Measurements from ENCODE around the gene PLAU. TPM values are rescaled to one million over a fixed set of nuclear protein-coding genes. Genes with fewer than 3 reads are reported as not detected.

The PLAU gene
- total and polyA plus RNA-seq, 2 of the 13 experiments (the other 11 are each of a cell fraction or from before 2014, with no cell fraction given), result 0.45 to 11.2 TPM

- TF ChIP-seq, protein P1, sequence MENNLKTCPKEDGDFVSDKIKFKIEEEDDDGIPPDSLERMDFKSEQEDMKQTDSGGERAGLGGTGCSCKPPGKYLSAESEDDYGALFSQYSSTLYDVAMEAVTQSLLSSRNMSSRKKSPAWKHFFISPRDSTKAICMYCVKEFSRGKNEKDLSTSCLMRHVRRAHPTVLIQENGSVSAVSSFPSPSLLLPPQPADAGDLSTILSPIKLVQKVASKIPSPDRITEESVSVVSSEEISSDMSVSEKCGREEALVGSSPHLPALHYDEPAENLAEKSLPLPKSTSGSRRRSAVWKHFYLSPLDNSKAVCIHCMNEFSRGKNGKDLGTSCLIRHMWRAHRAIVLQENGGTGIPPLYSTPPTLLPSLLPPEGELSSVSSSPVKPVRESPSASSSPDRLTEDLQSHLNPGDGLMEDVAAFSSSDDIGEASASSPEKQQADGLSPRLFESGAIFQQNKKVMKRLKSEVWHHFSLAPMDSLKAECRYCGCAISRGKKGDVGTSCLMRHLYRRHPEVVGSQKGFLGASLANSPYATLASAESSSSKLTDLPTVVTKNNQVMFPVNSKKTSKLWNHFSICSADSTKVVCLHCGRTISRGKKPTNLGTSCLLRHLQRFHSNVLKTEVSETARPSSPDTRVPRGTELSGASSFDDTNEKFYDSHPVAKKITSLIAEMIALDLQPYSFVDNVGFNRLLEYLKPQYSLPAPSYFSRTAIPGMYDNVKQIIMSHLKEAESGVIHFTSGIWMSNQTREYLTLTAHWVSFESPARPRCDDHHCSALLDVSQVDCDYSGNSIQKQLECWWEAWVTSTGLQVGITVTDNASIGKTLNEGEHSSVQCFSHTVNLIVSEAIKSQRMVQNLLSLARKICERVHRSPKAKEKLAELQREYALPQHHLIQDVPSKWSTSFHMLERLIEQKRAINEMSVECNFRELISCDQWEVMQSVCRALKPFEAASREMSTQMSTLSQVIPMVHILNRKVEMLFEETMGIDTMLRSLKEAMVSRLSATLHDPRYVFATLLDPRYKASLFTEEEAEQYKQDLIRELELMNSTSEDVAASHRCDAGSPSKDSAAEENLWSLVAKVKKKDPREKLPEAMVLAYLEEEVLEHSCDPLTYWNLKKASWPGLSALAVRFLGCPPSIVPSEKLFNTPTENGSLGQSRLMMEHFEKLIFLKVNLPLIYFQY (CRISPR knock-in tag; IDR thresholded peaks at IDR 0.05; ENCODE audit: borderline replicate concordance), result 0 out of 2 replicates have a peak, but pooled peaks have one; percentile 48
- no peak for TF ChIP-seq ZNF546 (CRISPR knock-in tag; conservative IDR thresholded peaks at IDR 0.05)
- TF ChIP-seq, protein P2, sequence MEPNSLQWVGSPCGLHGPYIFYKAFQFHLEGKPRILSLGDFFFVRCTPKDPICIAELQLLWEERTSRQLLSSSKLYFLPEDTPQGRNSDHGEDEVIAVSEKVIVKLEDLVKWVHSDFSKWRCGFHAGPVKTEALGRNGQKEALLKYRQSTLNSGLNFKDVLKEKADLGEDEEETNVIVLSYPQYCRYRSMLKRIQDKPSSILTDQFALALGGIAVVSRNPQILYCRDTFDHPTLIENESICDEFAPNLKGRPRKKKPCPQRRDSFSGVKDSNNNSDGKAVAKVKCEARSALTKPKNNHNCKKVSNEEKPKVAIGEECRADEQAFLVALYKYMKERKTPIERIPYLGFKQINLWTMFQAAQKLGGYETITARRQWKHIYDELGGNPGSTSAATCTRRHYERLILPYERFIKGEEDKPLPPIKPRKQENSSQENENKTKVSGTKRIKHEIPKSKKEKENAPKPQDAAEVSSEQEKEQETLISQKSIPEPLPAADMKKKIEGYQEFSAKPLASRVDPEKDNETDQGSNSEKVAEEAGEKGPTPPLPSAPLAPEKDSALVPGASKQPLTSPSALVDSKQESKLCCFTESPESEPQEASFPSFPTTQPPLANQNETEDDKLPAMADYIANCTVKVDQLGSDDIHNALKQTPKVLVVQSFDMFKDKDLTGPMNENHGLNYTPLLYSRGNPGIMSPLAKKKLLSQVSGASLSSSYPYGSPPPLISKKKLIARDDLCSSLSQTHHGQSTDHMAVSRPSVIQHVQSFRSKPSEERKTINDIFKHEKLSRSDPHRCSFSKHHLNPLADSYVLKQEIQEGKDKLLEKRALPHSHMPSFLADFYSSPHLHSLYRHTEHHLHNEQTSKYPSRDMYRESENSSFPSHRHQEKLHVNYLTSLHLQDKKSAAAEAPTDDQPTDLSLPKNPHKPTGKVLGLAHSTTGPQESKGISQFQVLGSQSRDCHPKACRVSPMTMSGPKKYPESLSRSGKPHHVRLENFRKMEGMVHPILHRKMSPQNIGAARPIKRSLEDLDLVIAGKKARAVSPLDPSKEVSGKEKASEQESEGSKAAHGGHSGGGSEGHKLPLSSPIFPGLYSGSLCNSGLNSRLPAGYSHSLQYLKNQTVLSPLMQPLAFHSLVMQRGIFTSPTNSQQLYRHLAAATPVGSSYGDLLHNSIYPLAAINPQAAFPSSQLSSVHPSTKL (CRISPR knock-in tag; IDR thresholded peaks at IDR 0.05), result no peak
- no peak for TF ChIP-seq SNAI1 (CRISPR knock-in tag; IDR thresholded peaks at IDR 0.05; ENCODE audit: borderline replicate concordance)
- no peak for TF ChIP-seq NR2F6 (IDR thresholded peaks at IDR 0.05)
- peak; percentile 6; the same call in 1 of the 2 replicates for TF ChIP-seq NR2F6 (CRISPR knock-in tag; IDR thresholded peaks at IDR 0.05)
- no peak for TF ChIP-seq ZNF274 (CRISPR knock-in tag; IDR thresholded peaks at IDR 0.05)
- TF ChIP-seq ZNF772 (CRISPR knock-in tag; IDR thresholded peaks at IDR 0.05), result no peak
- TF ChIP-seq KDM2A (CRISPR knock-in tag; IDR thresholded peaks at IDR 0.05; ENCODE audit: borderline replicate concordance, low read depth), result peak; percentile 42; the same call in 1 of the 2 replicates
- TF ChIP-seq MED13 (CRISPR knock-in tag; IDR thresholded peaks at IDR 0.05), result no peak
- peak; percentile 55; the same call in 1 of the 2 replicates for TF ChIP-seq RXRB (CRISPR knock-in tag; IDR thresholded peaks at IDR 0.05; ENCODE audit: borderline replicate concordance)
- peak; percentile 93 for TF ChIP-seq RAD21 (CRISPR knock-in tag; IDR thresholded peaks at IDR 0.05)
- TF ChIP-seq, protein P3, sequence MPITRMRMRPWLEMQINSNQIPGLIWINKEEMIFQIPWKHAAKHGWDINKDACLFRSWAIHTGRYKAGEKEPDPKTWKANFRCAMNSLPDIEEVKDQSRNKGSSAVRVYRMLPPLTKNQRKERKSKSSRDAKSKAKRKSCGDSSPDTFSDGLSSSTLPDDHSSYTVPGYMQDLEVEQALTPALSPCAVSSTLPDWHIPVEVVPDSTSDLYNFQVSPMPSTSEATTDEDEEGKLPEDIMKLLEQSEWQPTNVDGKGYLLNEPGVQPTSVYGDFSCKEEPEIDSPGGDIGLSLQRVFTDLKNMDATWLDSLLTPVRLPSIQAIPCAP (CRISPR knock-in tag; IDR thresholded peaks at IDR 0.05; ENCODE audit: low read depth), result no peak
- no peak for TF ChIP-seq SAP130 (CRISPR knock-in tag; IDR thresholded peaks at IDR 0.05; ENCODE audit: low read depth)
- TF ChIP-seq ZNF34 (CRISPR knock-in tag; IDR thresholded peaks at IDR 0.05; ENCODE audit: borderline replicate concordance), result no peak
- TF ChIP-seq ZNF558 (CRISPR knock-in tag; IDR thresholded peaks at IDR 0.05; ENCODE audit: borderline replicate concordance), result no peak
- no peak for TF ChIP-seq MTERF4 (CRISPR knock-in tag; IDR thresholded peaks at IDR 0.05)
- TF ChIP-seq TSC22D2 (CRISPR knock-in tag; IDR thresholded peaks at IDR 0.05; ENCODE audit: borderline replicate concordance), result 0 out of 2 replicates have a peak, but pooled peaks have one; percentile 54
- no peak for TF ChIP-seq MAF1 (CRISPR knock-in tag; IDR thresholded peaks at IDR 0.05; ENCODE audit: borderline replicate concordance)
- TF ChIP-seq, protein P4, sequence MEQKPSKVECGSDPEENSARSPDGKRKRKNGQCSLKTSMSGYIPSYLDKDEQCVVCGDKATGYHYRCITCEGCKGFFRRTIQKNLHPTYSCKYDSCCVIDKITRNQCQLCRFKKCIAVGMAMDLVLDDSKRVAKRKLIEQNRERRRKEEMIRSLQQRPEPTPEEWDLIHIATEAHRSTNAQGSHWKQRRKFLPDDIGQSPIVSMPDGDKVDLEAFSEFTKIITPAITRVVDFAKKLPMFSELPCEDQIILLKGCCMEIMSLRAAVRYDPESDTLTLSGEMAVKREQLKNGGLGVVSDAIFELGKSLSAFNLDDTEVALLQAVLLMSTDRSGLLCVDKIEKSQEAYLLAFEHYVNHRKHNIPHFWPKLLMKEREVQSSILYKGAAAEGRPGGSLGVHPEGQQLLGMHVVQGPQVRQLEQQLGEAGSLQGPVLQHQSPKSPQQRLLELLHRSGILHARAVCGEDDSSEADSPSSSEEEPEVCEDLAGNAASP (CRISPR knock-in tag; IDR thresholded peaks at IDR 0.05; ENCODE audit: borderline replicate concordance), result 0 out of 2 replicates have a peak, but pooled peaks have one; percentile 18
Observed at GRCh38 chr10:73886085-73886529, 24.8 kb upstream of the PLAU start (continued).
